ENCODE data around the gene ABCA12. TPM values are rescaled to one million over a fixed set of nuclear protein-coding genes. Genes with fewer than 3 reads are reported as not detected.

Gene ABCA12
- polyA plus RNA-seq, 1 of the 3 experiments (the other 2 are of a cell fraction), result 0.07 TPM

- TF ChIP-seq ELF1 (IDR thresholded peaks at IDR 0.05) (no peak), JUND (IDR thresholded peaks at IDR 0.05) (no peak), TCF12 (IDR thresholded peaks at IDR 0.05) (no peak), USF1 (IDR thresholded peaks at IDR 0.05; ENCODE audit: borderline replicate concordance, low read depth) (no peak)
Measured at GRCh38 chr2:214989187-214989586, 149.2 kb downstream of the ABCA12 start (continued).

GRCh38 chr2:214987261-214987660 is 151.2 kb downstream of the ABCA12 start:
- H3K79me2 ChIP-seq (ENCODE audit: insufficient read depth), result no peaks in the 10 kb centered on the region
- no peaks in the 10 kb centered on the region for H3F3A ChIP-seq (replicated peaks; ENCODE audit: insufficient read depth)
- H3K4me1 ChIP-seq (ENCODE audit: control insufficient read depth in 1 of 2, insufficient read depth in 2 of 2, low read depth in 1 of 2, low read length in 1 of 2), result no peaks in the 10 kb centered on the region
- no peak for TF ChIP-seq CTCF (IDR thresholded peaks at IDR 0.05)
- no peak for TF ChIP-seq RAD21 (IDR thresholded peaks at IDR 0.05; ENCODE audit: low read length)
- no peak overlapping the region for H3K27ac ChIP-seq (ENCODE audit: low read depth in 2 of 2, low read length in 1 of 2)
- ChIA-PET CTCF (no interaction called here), POLR2A (no interaction called here)
- H3K4me3 ChIP-seq (ENCODE audit: low read depth in 2 of 2, low read length in 1 of 2), result no peak overlapping the region
- no peak overlapping the region for H3K4me2 ChIP-seq
- H2AFZ ChIP-seq (ENCODE audit: low read depth), result no peak overlapping the region
- H3K27me3 ChIP-seq (ENCODE audit: insufficient read depth), result no peaks in the 10 kb centered on the region
- H3K9ac ChIP-seq, result no peak overlapping the region
- H3K36me3 ChIP-seq (replicated peaks in 1 of 2; ENCODE audit: control insufficient read depth in 1 of 2, insufficient read depth in 2 of 2, low read length in 1 of 2), result no peaks in the 10 kb centered on the region
- no peak for DNase-seq
- no peaks in the 10 kb centered on the region for H3K9me3 ChIP-seq
- H4K20me1 ChIP-seq (ENCODE audit: insufficient read depth), result no peaks in the 10 kb centered on the region
- WGBS (ENCODE audit: low lambda C conversion rate), result 79% methylated on average over 3 of the region's 3 CpGs
- H3K9me2 ChIP-seq, result no peaks in the 10 kb centered on the region

GRCh38 chr2:214985619-214986018 is 152.8 kb downstream of the ABCA12 start:
- H3K27ac ChIP-seq (ENCODE audit: low read depth in 2 of 2, low read length in 1 of 2), result no peak overlapping the region
- no peak overlapping the region for H3K9ac ChIP-seq
- H3K36me3 ChIP-seq (replicated peaks in 1 of 2; ENCODE audit: control insufficient read depth in 1 of 2, insufficient read depth in 2 of 2, low read length in 1 of 2), result no peaks in the 10 kb centered on the region
- no peak overlapping the region for H2AFZ ChIP-seq (ENCODE audit: low read depth)
- no peaks in the 10 kb centered on the region for H3K27me3 ChIP-seq (ENCODE audit: insufficient read depth)
- no peaks in the 10 kb centered on the region for H3K9me2 ChIP-seq
- H3K79me2 ChIP-seq (ENCODE audit: insufficient read depth), result no peaks in the 10 kb centered on the region
- no peaks in the 10 kb centered on the region for H3K9me3 ChIP-seq
- ChIA-PET POLR2A (no interaction called here), CTCF (no interaction called here)
- 27% methylated on average over 3 of the region's 3 CpGs for WGBS (ENCODE audit: low lambda C conversion rate)
- H3F3A ChIP-seq (replicated peaks; ENCODE audit: insufficient read depth), result no peaks in the 10 kb centered on the region
- no peak for DNase-seq
- H3K4me2 ChIP-seq, result no peak overlapping the region
- no peaks in the 10 kb centered on the region for H3K4me1 ChIP-seq (ENCODE audit: control insufficient read depth in 1 of 2, insufficient read depth in 2 of 2, low read depth in 1 of 2, low read length in 1 of 2)
- no peak overlapping the region for H3K4me3 ChIP-seq (ENCODE audit: low read depth in 2 of 2, low read length in 1 of 2)
- H4K20me1 ChIP-seq (ENCODE audit: insufficient read depth), result no peaks in the 10 kb centered on the region
- TF ChIP-seq SIN3A (IDR thresholded peaks at IDR 0.05; ENCODE audit: borderline replicate concordance, low read depth, low read length), result no peak
- TF ChIP-seq ZBTB33 (IDR thresholded peaks at IDR 0.05; ENCODE audit: borderline replicate concordance, low read depth), result no peak
- TF ChIP-seq CTCF (IDR thresholded peaks at IDR 0.05), result no peak
- no peak for TF ChIP-seq CHD2 (IDR thresholded peaks at IDR 0.05; ENCODE audit: low read length, partially characterized antibody)
- no peak for TF ChIP-seq PBX3 (IDR thresholded peaks at IDR 0.05)
- TF ChIP-seq IRF3 (IDR thresholded peaks at IDR 0.05; ENCODE audit: low read depth, low read length), result no peak
- TF ChIP-seq MXI1 (IDR thresholded peaks at IDR 0.05; ENCODE audit: low read depth, low read length), result no peak
- no peak for TF ChIP-seq NFIC (IDR thresholded peaks at IDR 0.05; ENCODE audit: borderline replicate concordance)
- no peak for TF ChIP-seq USF2 (IDR thresholded peaks at IDR 0.05; ENCODE audit: borderline replicate concordance, low read depth, low read length)
- TF ChIP-seq EP300 (IDR thresholded peaks at IDR 0.05; ENCODE audit: borderline replicate concordance in 1 of 2, low read depth in 1 of 2, low read length in 1 of 2), result no peak
- TF ChIP-seq FOXJ3 (CRISPR knock-in tag; IDR thresholded peaks at IDR 0.05), result no peak
